Keratinocyte (primary cell): ENCODE results near the gene AHNAK. TPM values are rescaled to one million over a fixed set of nuclear protein-coding genes. Genes with fewer than 3 reads are reported as not detected.

ENCODE experiments used
- DNase-seq: peaks from one replicate; pipeline ENCODE4 v3.0.0-alpha.2; 2011; ENCODE audit warnings: low read depth, missing footprints, low spot score
- FAIRE-seq: peaks from 2 replicates; lab custom pipeline; 2011; peaks lifted over from hg19 to GRCh38; lab: Jason Lieb, UNC
- H2AFZ ChIP-seq: 2 replicates; pipeline ENCODE4 v1.6.0; 2012; ENCODE audit warnings: low read length, control low read depth, inconsistent platforms; ENCODE audit not compliant: control insufficient read depth
- H3K27ac ChIP-seq: 2 replicates; pipeline ENCODE4 v1.5.1; 2011; ENCODE audit warnings: low read length; ENCODE audit not compliant: control insufficient read depth, insufficient read depth
- H3K27me3 ChIP-seq: 3 replicates; pipeline ENCODE4 v1.6.0; 2011; ENCODE audit warnings: low read length; ENCODE audit not compliant: control insufficient read depth, insufficient read depth; ENCODE audit errors: extremely low read depth
- H3K36me3 ChIP-seq, 2 experiments: 2 replicates in 1 of 2; 3 replicates in 1 of 2; pipeline ENCODE4 v1.5.1; 2011; ENCODE audit warnings: low read length in 2 of 2, mild to moderate bottlenecking in 1 of 2; ENCODE audit not compliant: control insufficient read depth in 2 of 2, insufficient read depth in 2 of 2; ENCODE audit errors: extremely low read depth in 1 of 2
- H3K4me1 ChIP-seq: 3 replicates; pipeline ENCODE4 v1.5.1; 2011; ENCODE audit warnings: low read length; ENCODE audit not compliant: control insufficient read depth, insufficient read depth; ENCODE audit errors: extremely low read depth
- H3K4me2 ChIP-seq: 3 replicates; pipeline ENCODE4 v1.6.0; 2011; ENCODE audit warnings: low read depth, low read length; ENCODE audit not compliant: control insufficient read depth, insufficient read depth; ENCODE audit errors: extremely low read depth
- H3K4me3 ChIP-seq, 3 experiments: fragments of 200-600 bp in 1 of 3; sonication (generic) in 1 of 3; 2 replicates in 2 of 3; 3 replicates in 1 of 3; pipeline ENCODE4 v1.5.1; 2011 to 2016; ENCODE audit warnings: low read length in 3 of 3, mild to moderate bottlenecking in 3 of 3, control low read depth in 2 of 3, inconsistent platforms in 1 of 3, low read depth in 1 of 3, mixed read lengths in 1 of 3, mixed run types in 1 of 3, moderate library complexity in 1 of 3; ENCODE audit not compliant: control insufficient read depth in 2 of 3, insufficient read depth in 2 of 3; ENCODE audit errors: extremely low read depth in 1 of 3
- H3K79me2 ChIP-seq: 2 replicates; pipeline ENCODE4 v1.6.0; 2012; ENCODE audit warnings: low read length; ENCODE audit not compliant: control insufficient read depth, insufficient read depth
- H3K9ac ChIP-seq: 3 replicates; pipeline ENCODE4 v1.6.0; 2011; ENCODE audit warnings: low read length; ENCODE audit not compliant: control insufficient read depth, insufficient read depth; ENCODE audit errors: extremely low read depth
- H3K9me1 ChIP-seq: 3 replicates; pipeline ENCODE4 v1.6.0; 2011; ENCODE audit warnings: low read length; ENCODE audit not compliant: control insufficient read depth, insufficient read depth; ENCODE audit errors: extremely low read depth
- H3K9me3 ChIP-seq: 2 replicates; pipeline ENCODE4 v1.5.1; 2012; ENCODE audit warnings: low read depth, low read length; ENCODE audit not compliant: control insufficient read depth
- H4K20me1 ChIP-seq: 3 replicates; pipeline ENCODE4 v1.6.0; 2011; ENCODE audit warnings: low read length; ENCODE audit not compliant: control insufficient read depth, insufficient read depth; ENCODE audit errors: extremely low read depth
- CTCF ChIP-seq, 3 experiments: IDR thresholded peaks in 1 of 3; conservative IDR thresholded peaks in 1 of 3; optimal IDR thresholded peaks in 1 of 3; 2 replicates in 2 of 3; 3 replicates in 1 of 3; pipeline versions ENCODE3 to v1.5.1; 2011; ENCODE audit warnings: low read length in 3 of 3, mild to moderate bottlenecking in 3 of 3, moderate library complexity in 2 of 3, control low read depth in 1 of 3, inconsistent platforms in 1 of 3; ENCODE audit not compliant: insufficient read depth in 2 of 3; ENCODE audit errors: extremely low read depth in 1 of 3
- EZH2 ChIP-seq: IDR thresholded peaks from one replicate; pipeline ENCODE4 v1.6.1; 2012; ENCODE audit warnings: inconsistent platforms, mild to moderate bottlenecking, low read length, moderate library complexity
- dilution Hi-C: fragments of 300-500 bp; cut with MboI; formaldehyde crosslinking; loops from one replicate; pipeline ENCODE4 v1.7.0; 2020; ENCODE audit warnings: low sequenced_read_pairs; ENCODE audit not compliant: extremely low pct_ligation_motif_present
- polyA plus RNA-seq, 5 experiments: library from polyadenylated mRNA; depleted of rRNA in 3 of 5; stranded (reverse) in 3 of 5; stranded (forward) in 1 of 5; unstranded in 1 of 5; fragments of >200 nt; gene quantifications; 1 replicate in 1 of 5; 2 replicates in 3 of 5; 3 replicates in 1 of 5; pipeline versions ENCODE4 v1.2.1 to v1.2.3, GENCODE V29; 2011 to 2012; ENCODE audit warnings: missing spikeins in 2 of 5, low read depth in 1 of 5, low replicate concordance in 1 of 5

Gene AHNAK
- polyA plus RNA-seq, 1 donor (not counting 4 experiments of a cell fraction or from before 2014, with no cell fraction given): 220 TPM

- Histone ChIP-seq H3K36me3 (peaks cover 28 to 29% of the 10 kb centered on the region in 2 experiments), H3K27ac (no peak overlapping the region), H4K20me1 (peaks cover 45% of the 10 kb centered on the region), H3K9me1 (peaks cover 5% of the 10 kb centered on the region), H3K4me3 (no peak overlapping the region), H3K27me3 (no peaks in the 10 kb centered on the region), H3K79me2 (peaks cover 6% of the 10 kb centered on the region), H3K9ac (no peak overlapping the region), H2AFZ (no peak overlapping the region), H3K9me3 (no peaks in the 10 kb centered on the region), H3K4me1 (no peaks in the 10 kb centered on the region), H3K4me2 (no peak overlapping the region)
- dilution Hi-C loops: no loop called here
- DNase-seq: no peak
- no peak for FAIRE-seq
- no peak for TF ChIP-seq CTCF (optimal IDR thresholded peaks at IDR 0.05 in 1 of 3, IDR thresholded peaks at IDR 0.05 in 1 of 3, conservative IDR thresholded peaks at IDR 0.05 in 1 of 3; ENCODE audit: extremely low read depth in 1 of 3, insufficient read depth in 2 of 3, low read length in 3 of 3)
- TF ChIP-seq EZH2: no peak
Measured at GRCh38 chr11:62514151-62514550, 32.5 kb downstream of the AHNAK start.

- peaks cover 3% of the 10 kb centered on the region for H3K4me1 ChIP-seq
- H3K4me3 ChIP-seq: no peak overlapping the region
- dilution Hi-C loops: no loop called here
- H2AFZ ChIP-seq: no peak overlapping the region
- peaks cover 4% of the 10 kb centered on the region for H3K79me2 ChIP-seq
- DNase-seq: no peak
- H3K27ac ChIP-seq: no peak overlapping the region
- H4K20me1 ChIP-seq: peaks cover 40% of the 10 kb centered on the region
- no peak overlapping the region for H3K9ac ChIP-seq
- no peaks in the 10 kb centered on the region for H3K9me3 ChIP-seq
- H3K27me3 ChIP-seq: no peaks in the 10 kb centered on the region
- TF ChIP-seq EZH2 (no peak), CTCF (optimal IDR thresholded peaks at IDR 0.05 in 1 of 3, IDR thresholded peaks at IDR 0.05 in 1 of 3, conservative IDR thresholded peaks at IDR 0.05 in 1 of 3; ENCODE audit: extremely low read depth in 1 of 3, insufficient read depth in 2 of 3, low read length in 3 of 3) (no peak)
- peaks cover 23 to 25% of the 10 kb centered on the region in 2 experiments for H3K36me3 ChIP-seq
- H3K9me1 ChIP-seq: peaks cover 5% of the 10 kb centered on the region
- FAIRE-seq: no peak
- no peak overlapping the region for H3K4me2 ChIP-seq
Measured at GRCh38 chr11:62513626-62514025, 33.0 kb downstream of the AHNAK start.
